ENCODE results near the gene CDX4. TPM values are rescaled to one million over a fixed set of nuclear protein-coding genes. Genes with fewer than 3 reads are reported as not detected.

CDX4 gene
- total RNA-seq = not detected

GRCh38 chrX:73446831-73447230 is at the start of gene CDX4:
Gene CDX4 (plus strand): TSS chrX:73447053. CDS start chrX:73447254, 201 bp downstream.
- Histone ChIP-seq H3K27ac (no peak within 1 kb of the TSS), H3K4me1 (no peaks in the 10 kb centered on the region), H3K36me3 (no peaks in the 10 kb centered on the region), H3K4me3 (no peak within 1 kb of the TSS), H3K27me3 (no peaks in the 10 kb centered on the region), H3K9me3 (no peaks in the 10 kb centered on the region)
- intact Hi-C loops (cut with DNase I) = no loop called here
- no peak for DNase-seq (ENCODE audit: extremely low spot score in 2 of 2)
- no peak for TF ChIP-seq POLR2A (IDR thresholded peaks at IDR 0.05)
- no peak for TF ChIP-seq POLR2AphosphoS5 (IDR thresholded peaks at IDR 0.05; ENCODE audit: insufficient read depth in 1 of 2, low read depth in 1 of 2)
- TF ChIP-seq, protein P1, sequence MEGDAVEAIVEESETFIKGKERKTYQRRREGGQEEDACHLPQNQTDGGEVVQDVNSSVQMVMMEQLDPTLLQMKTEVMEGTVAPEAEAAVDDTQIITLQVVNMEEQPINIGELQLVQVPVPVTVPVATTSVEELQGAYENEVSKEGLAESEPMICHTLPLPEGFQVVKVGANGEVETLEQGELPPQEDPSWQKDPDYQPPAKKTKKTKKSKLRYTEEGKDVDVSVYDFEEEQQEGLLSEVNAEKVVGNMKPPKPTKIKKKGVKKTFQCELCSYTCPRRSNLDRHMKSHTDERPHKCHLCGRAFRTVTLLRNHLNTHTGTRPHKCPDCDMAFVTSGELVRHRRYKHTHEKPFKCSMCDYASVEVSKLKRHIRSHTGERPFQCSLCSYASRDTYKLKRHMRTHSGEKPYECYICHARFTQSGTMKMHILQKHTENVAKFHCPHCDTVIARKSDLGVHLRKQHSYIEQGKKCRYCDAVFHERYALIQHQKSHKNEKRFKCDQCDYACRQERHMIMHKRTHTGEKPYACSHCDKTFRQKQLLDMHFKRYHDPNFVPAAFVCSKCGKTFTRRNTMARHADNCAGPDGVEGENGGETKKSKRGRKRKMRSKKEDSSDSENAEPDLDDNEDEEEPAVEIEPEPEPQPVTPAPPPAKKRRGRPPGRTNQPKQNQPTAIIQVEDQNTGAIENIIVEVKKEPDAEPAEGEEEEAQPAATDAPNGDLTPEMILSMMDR (IDR thresholded peaks at IDR 0.05) = no peak

DNA sequence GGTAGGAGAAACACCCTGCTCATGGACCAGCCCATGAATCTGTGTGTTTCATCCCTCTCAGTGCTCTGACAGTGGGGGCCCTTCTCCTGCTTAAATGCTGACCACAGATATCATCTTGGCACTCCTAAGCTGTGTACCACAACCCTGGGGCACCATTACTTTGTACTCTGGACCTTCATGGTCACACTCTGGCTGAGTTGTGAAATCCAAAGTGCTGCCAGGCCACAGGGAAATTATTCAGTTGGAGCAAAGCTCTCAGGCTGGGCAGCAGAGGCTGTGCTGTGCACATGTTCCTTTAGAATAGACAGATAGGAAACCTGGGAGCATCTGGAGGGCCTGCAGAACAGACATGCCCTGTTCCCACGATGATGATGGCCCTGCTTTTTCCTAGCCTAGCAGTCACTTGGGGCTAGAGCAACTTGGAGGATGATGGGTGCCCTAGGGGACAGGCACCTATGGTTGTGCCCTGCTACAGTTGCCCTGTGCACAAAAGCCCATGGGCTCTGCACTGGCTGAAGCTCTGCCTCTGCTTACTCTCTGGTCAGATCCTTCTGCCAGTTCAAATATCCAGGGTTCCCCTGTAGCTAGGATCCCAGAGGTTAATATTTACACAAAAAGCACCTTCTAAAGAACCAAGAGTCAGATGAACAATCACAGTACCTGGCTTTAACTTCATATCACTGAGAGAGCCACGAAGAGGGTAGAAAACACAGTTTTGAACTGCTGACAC is 48.5 kb upstream of the CDX4 start:
- Histone ChIP-seq H3K27ac (no peak overlapping the region), H3K4me3 (no peak overlapping the region), H3K9me3 (no peaks in the 10 kb centered on the region), H3K36me3 (no peaks in the 10 kb centered on the region), H3K27me3 (no peaks in the 10 kb centered on the region), H3K4me1 (no peaks in the 10 kb centered on the region)
- TF ChIP-seq, protein P1 (IDR thresholded peaks at IDR 0.05) = no peak
- no peak for TF ChIP-seq POLR2A (IDR thresholded peaks at IDR 0.05)
- TF ChIP-seq POLR2AphosphoS5 (IDR thresholded peaks at IDR 0.05; ENCODE audit: insufficient read depth in 1 of 2, low read depth in 1 of 2) = no peak
- DNase-seq (ENCODE audit: extremely low spot score in 2 of 2) = no peak
- intact Hi-C loops (cut with DNase I) = no loop called here

DNA sequence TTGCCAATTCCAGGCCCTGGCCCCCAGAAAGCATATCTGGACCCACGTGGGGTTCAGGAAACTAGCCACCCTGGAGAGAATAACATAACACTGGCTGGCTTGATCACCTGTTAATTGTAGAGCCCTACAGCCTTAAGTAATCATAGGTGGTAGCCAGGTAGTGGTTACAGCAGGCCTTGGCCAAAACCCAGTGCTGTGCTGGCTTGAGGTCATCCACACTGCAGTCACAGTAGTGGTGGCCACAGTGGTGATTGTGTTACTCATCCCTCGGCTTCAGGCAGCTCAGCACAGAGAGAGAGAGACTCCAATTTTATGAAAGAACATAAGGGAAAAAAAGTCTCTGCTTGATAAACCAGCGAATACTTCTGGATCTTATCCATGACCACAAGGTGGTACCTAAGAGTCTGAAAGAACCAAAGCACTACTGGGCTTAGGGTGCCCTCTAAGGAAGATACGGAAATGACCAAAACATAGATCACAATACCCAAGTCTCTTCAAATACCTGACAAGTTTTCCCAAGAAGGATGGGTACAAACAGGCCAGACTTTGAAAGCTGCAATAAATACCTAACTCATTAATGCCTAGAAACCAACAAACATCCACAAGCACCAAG is 46.6 kb upstream of the CDX4 start:
- no peaks in the 10 kb centered on the region for H3K36me3 ChIP-seq
- no peak overlapping the region for H3K4me3 ChIP-seq
- no peaks in the 10 kb centered on the region for H3K4me1 ChIP-seq
- no peaks in the 10 kb centered on the region for H3K27me3 ChIP-seq
- H3K27ac ChIP-seq = no peak overlapping the region
- intact Hi-C loops (cut with DNase I) = no loop called here
- no peak for DNase-seq (ENCODE audit: extremely low spot score in 2 of 2)
- TF ChIP-seq POLR2A (IDR thresholded peaks at IDR 0.05) = no peak
- TF ChIP-seq, protein P1 (IDR thresholded peaks at IDR 0.05) = no peak
- no peak for TF ChIP-seq POLR2AphosphoS5 (IDR thresholded peaks at IDR 0.05; ENCODE audit: insufficient read depth in 1 of 2, low read depth in 1 of 2)
- H3K9me3 ChIP-seq = no peaks in the 10 kb centered on the region

DNA sequence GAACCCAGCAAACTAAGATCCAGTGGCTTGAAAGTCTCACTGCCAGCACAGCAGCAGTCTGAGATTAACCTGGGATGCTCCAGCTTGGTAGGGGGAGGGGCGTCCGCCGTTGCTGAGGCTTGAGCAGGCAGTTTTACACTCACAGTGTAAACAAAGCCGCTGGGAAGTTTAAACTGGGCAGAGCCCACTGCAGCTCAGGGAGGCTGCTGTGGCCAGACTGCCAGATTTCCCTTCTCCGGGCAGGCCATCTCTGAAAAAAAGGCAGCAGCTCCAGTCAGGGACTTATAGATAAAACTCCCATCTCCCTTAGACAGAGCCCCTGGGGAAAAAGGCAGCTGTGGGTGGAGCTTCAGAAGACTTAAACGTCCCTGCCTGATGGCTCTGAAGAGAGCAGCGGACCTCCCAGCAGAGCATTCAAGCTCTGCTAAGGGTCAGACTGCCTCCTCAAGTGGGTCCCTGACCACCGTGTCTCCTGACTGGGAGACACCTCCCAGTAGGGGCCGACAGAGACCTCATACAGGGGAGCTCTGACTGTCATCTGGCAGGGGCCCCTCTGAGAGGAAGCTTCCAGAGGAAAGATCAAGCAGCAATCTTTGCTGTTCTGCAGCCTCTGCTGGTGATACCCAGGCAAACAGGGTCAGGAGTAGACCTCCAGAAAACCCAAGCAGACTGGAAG is 45.1 kb upstream of the CDX4 start:
- H3K9me3 ChIP-seq = no peaks in the 10 kb centered on the region
- H3K36me3 ChIP-seq = no peaks in the 10 kb centered on the region
- no peaks in the 10 kb centered on the region for H3K4me1 ChIP-seq
- H3K4me3 ChIP-seq = no peak overlapping the region
- no peaks in the 10 kb centered on the region for H3K27me3 ChIP-seq
- no peak overlapping the region for H3K27ac ChIP-seq
- intact Hi-C loops (cut with DNase I) = no loop called here
- TF ChIP-seq POLR2A (IDR thresholded peaks at IDR 0.05) = no peak
- TF ChIP-seq, protein P1 (IDR thresholded peaks at IDR 0.05) = no peak
- no peak for TF ChIP-seq POLR2AphosphoS5 (IDR thresholded peaks at IDR 0.05; ENCODE audit: insufficient read depth in 1 of 2, low read depth in 1 of 2)
- DNase-seq (ENCODE audit: extremely low spot score in 2 of 2) = no peak

Data from vagina (tissue), 2 donors.